K562 (cell line): ENCODE measurements around the gene GALR1. TPM values are rescaled to one million over a fixed set of nuclear protein-coding genes. Genes with fewer than 3 reads are reported as not detected.

Experiments used
- ATAC-seq: fragments of 200-7000 bp; cut with Tn5 transposase; 3 replicates; pipeline ENCODE4 v1.9.1; 2020; ENCODE audit warnings: moderate library complexity
- BruUV-seq: library from RNA; stranded (reverse); fragments of 400-500 nt; replicated peaks from 2 replicates; lab custom pipeline; 2021; lab: Mats Ljungman, UMichigan
- CTCF ChIA-PET: fragments of 300-600 bp; formaldehyde crosslinking; extraction: SDS; loops from one replicate; lab custom pipeline; 2021; ENCODE audit warnings: low intra/inter-chr PET ratio; lab: Yijun Ruan, JAX
- POLR2A ChIA-PET: fragments of 300-600, 350-650 bp; sonication (Branson Sonifier 250); formaldehyde crosslinking; extraction: SDS; loops from one replicate; lab custom pipeline; 2021; ENCODE audit warnings: antibody characterized with exemption, inconsistent platforms; lab: Yijun Ruan, JAX
- DNase-seq, 4 experiments: peaks; one replicate each; pipeline versions ENCODE4 v3.0.0 to v3.0.0-alpha.2; 2011 to 2018; ENCODE audit warnings: low spot score in 3 of 4, mixed read lengths in 3 of 4; ENCODE audit errors: extremely low read depth in 1 of 4
- FAIRE-seq: peaks from 2 replicates; lab custom pipeline; 2011; peaks lifted over from hg19 to GRCh38; lab: Jason Lieb, UNC
- H2AFZ ChIP-seq: 2 replicates; pipeline ENCODE4 v1.6.0; 2011; ENCODE audit warnings: low read depth, low read length, control low read depth, inconsistent platforms
- H3K27ac ChIP-seq: fragments of 200-600 bp; 3 replicates; pipeline ENCODE4 v1.8.0; 2011; ENCODE audit warnings: low read depth, mild to moderate bottlenecking, control low read depth, inconsistent platforms, low read length, moderate library complexity, mixed read lengths; ENCODE audit errors: extremely low read depth
- H3K27me3 ChIP-seq, 2 experiments: fragments of 300-600 bp in 1 of 2; 2 replicates in 1 of 2; 3 replicates in 1 of 2; pipeline versions ENCODE4 v1.6.0 to v1.8.0; 2011; ENCODE audit warnings: inconsistent platforms in 2 of 2, low read length in 2 of 2, mild to moderate bottlenecking in 1 of 2, mixed read lengths in 1 of 2, moderate library complexity in 1 of 2; ENCODE audit not compliant: control insufficient read depth in 2 of 2, insufficient read depth in 2 of 2
- H3K36me3 ChIP-seq: fragments of 300-600 bp; 3 replicates; pipeline ENCODE4 v1.8.0; 2011; ENCODE audit warnings: mild to moderate bottlenecking, low read length, inconsistent platforms; ENCODE audit not compliant: control insufficient read depth, insufficient read depth
- H3K4me1 ChIP-seq, 2 experiments: fragments of 200-600 bp in 1 of 2; replicated peaks in 1 of 2; 2 replicates in 1 of 2; 3 replicates in 1 of 2; pipeline versions ENCODE4 v1.5.1 to v1.8.0; 2011; ENCODE audit warnings: inconsistent platforms in 2 of 2, low read length in 2 of 2, mild to moderate bottlenecking in 1 of 2, mixed read lengths in 1 of 2, moderate library complexity in 1 of 2; ENCODE audit not compliant: control insufficient read depth in 2 of 2, insufficient read depth in 2 of 2
- H3K4me2 ChIP-seq: 2 replicates; pipeline ENCODE4 v1.6.1; 2011; ENCODE audit warnings: low read length, control low read depth, inconsistent platforms, mixed read lengths; ENCODE audit not compliant: insufficient read depth
- H3K4me3 ChIP-seq: fragments of 200-600 bp; sonication (generic), shearing (Covaris generic); 2 replicates; pipeline ENCODE4 v1.5.1; 2016; ENCODE audit warnings: control low read depth, inconsistent platforms
- H3K79me2 ChIP-seq: fragments of 200-600 bp; 3 replicates; pipeline ENCODE4 v1.8.0; 2011; ENCODE audit warnings: low read length, inconsistent platforms; ENCODE audit not compliant: control insufficient read depth, insufficient read depth
- H3K9ac ChIP-seq, 2 experiments: 2 replicates each; pipeline versions ENCODE4 v1.6.0 to v1.6.1; 2011; ENCODE audit warnings: low read depth in 2 of 2, low read length in 2 of 2, control low read depth in 1 of 2, inconsistent platforms in 1 of 2, mild to moderate bottlenecking in 1 of 2, mixed read lengths in 1 of 2; ENCODE audit not compliant: insufficient read depth in 1 of 2
- H3K9me1 ChIP-seq: one replicate; pipeline ENCODE4 v1.6.0; 2011; ENCODE audit warnings: inconsistent platforms, mild to moderate bottlenecking, low read length, moderate library complexity; ENCODE audit not compliant: control insufficient read depth, insufficient read depth
- H3K9me3 ChIP-seq: replicated peaks from 2 replicates; pipeline ENCODE4 v1.5.1; 2011; ENCODE audit warnings: low read depth, low read length, inconsistent platforms; ENCODE audit not compliant: control insufficient read depth, insufficient read depth
- H4K20me1 ChIP-seq: replicated peaks from 2 replicates; pipeline ENCODE4 v1.6.1; 2011; ENCODE audit warnings: low read length, inconsistent platforms, mixed read lengths; ENCODE audit not compliant: control insufficient read depth, insufficient read depth
- CBFA2T3 ChIP-seq: fragments of 450-650 bp; IDR thresholded peaks from 2 replicates; pipeline ENCODE4 v1.6.1; 2017
- CBX3 ChIP-seq, 2 experiments: IDR thresholded peaks; 1 replicate in 1 of 2; 2 replicates in 1 of 2; pipeline ENCODE4 v1.6.1; 2012; ENCODE audit warnings: inconsistent platforms in 2 of 2, low read length in 2 of 2, borderline replicate concordance in 1 of 2, control low read depth in 1 of 2
- DACH1 ChIP-seq: fragments of 450-650 bp; IDR thresholded peaks from 2 replicates; pipeline ENCODE4 v1.6.1; 2018; ENCODE audit not compliant: partially characterized antibody
- EP400 ChIP-seq: fragments of 450-650 bp; IDR thresholded peaks from 2 replicates; pipeline ENCODE4 v1.6.1; 2017; ENCODE audit warnings: antibody characterized with exemption, mild to moderate bottlenecking, moderate library complexity
- MAFF ChIP-seq: IDR thresholded peaks from 2 replicates; pipeline ENCODE4 v1.6.1; 2012; ENCODE audit warnings: low read length, improper control_type of control experiment
- NR2F6 ChIP-seq: fragments of 450-650 bp; formaldehyde crosslinking; IDR thresholded peaks from 2 replicates; pipeline ENCODE4 v1.4.0; 2020; ENCODE audit warnings: mild to moderate bottlenecking
- POLR2AphosphoS2 ChIP-seq: IDR thresholded peaks from 2 replicates; pipeline ENCODE4 v1.6.1; 2012; ENCODE audit warnings: low read length, improper control_type of control experiment
- STAT5B ChIP-seq: fragments of 250-450 bp; sonication (Bioruptor Pico); IDR thresholded peaks from 2 replicates; pipeline ENCODE4 v1.8.0; 2021; ENCODE audit warnings: mild to moderate bottlenecking, inconsistent platforms
- ZNF212 ChIP-seq: fragments of 450-650 bp; formaldehyde crosslinking; IDR thresholded peaks from 2 replicates; pipeline ENCODE4 v1.4.0; 2020; ENCODE audit warnings: mild to moderate bottlenecking
- WGBS: fragments of 100-300 bp; shearing (Covaris generic); methylation state at CpG from one replicate; pipeline ENCODE4 v1.1.6; 2016; ENCODE audit warnings: low coverage, mixed read lengths; ENCODE audit not compliant: insufficient coverage; ENCODE audit errors: missing lambda C conversion rate; 5-methylcytosine and 5-hydroxymethylcytosine counted together
- in situ Hi-C: fragments of 300-500 bp; cut with MboI; formaldehyde crosslinking; loops from 4 replicates; pipeline ENCODE4 v1.15.0; 2018; ENCODE audit warnings: inconsistent platforms, mixed read lengths
- intact Hi-C: fragments of 100-400 bp; cut with micrococcal nuclease; formaldehyde crosslinking; loops from 2 replicates; pipeline ENCODE4 v1.14.2; 2022
- polyA plus RNA-seq, 8 experiments: library from polyadenylated mRNA; depleted of rRNA in 4 of 8; stranded (reverse) in 5 of 8; unstranded in 3 of 8; fragments of >200 nt; fragmentation: Nextera tagmentation in 2 of 8; fragmentation: Illumina TruSeq in 1 of 8; extraction: Ambion mirVana in 2 of 8; extraction: Trizol in 1 of 8; gene quantifications; 2 replicates each; pipeline versions ENCODE4 v1.2.1 to v1.2.3, GENCODE V29; 2011 to 2014; ENCODE audit warnings: inconsistent platforms in 1 of 8, missing spikeins in 1 of 8
- total RNA-seq, 7 experiments: library from RNA; depleted of rRNA in 6 of 7; stranded (reverse); fragments of >200 nt in 6 of 7; fragmentation: Illumina TruSeq in 2 of 7; extraction: Trizol in 2 of 7; gene quantifications; 2 replicates each; pipeline versions ENCODE4 v1.2.1 to v1.2.3, GENCODE V29; 2011 to 2021; ENCODE audit warnings: low replicate concordance in 1 of 7
- TF ChIP-seq, protein P1 (sequence below): fragments of 250-450 bp; sonication (Bioruptor Pico); IDR thresholded peaks from 2 replicates; pipeline ENCODE4 v1.4.0; 2020; ENCODE audit warnings: mild to moderate bottlenecking, moderate library complexity
- TF ChIP-seq, protein P2 (sequence below): sonication (generic); formaldehyde crosslinking; IDR thresholded peaks from 2 replicates; pipeline ENCODE4 v1.8.0; 2022; ENCODE audit warnings: mild to moderate bottlenecking, missing genetic modification reagents, borderline replicate concordance
- TF ChIP-seq, protein P3 (sequence below), 2 experiments: fragments of 250-450 bp in 1 of 2; fragments of 450-650 bp in 1 of 2; sonication (Bioruptor Pico) in 1 of 2; IDR thresholded peaks; 2 replicates each; pipeline versions ENCODE4 v1.6.1 to v1.8.0; 2016 to 2021; ENCODE audit warnings: mild to moderate bottlenecking in 2 of 2, moderate library complexity in 2 of 2, missing compliant biosample characterization in 1 of 2, missing genetic modification characterization in 1 of 2
- TF ChIP-seq, protein P4 (sequence below): sonication (generic); formaldehyde crosslinking; IDR thresholded peaks from 2 replicates; pipeline ENCODE4 v1.8.0; 2023; ENCODE audit warnings: mild to moderate bottlenecking, missing genetic modification reagents
- TF ChIP-seq, protein P5 (sequence below): sonication (generic); formaldehyde crosslinking; IDR thresholded peaks from 2 replicates; pipeline ENCODE4 v1.8.0; 2022; ENCODE audit warnings: mild to moderate bottlenecking, missing genetic modification reagents

The GALR1 gene
- total and polyA plus RNA-seq, 9 of the 15 experiments (the other 6 are each of a cell fraction or from before 2014, with no cell fraction given) = not detected

DNA sequence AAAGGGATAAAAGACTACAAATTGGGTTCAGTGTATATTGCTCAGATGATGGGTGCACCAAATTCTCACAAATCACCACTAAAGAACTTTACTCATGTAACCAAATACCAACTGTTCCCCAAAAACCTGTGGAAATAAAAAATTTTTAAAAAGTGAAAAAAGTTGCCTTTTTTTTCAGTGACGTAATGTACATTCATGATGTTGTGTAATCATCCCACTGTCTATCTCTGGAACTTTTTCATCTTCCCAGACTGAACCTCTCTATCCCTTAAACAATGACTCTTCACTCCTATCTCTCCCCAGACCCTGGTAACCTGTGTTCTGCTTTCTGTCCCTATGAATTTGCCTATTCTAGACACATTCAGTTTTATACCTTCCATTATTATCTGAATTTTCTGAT, 19.0 kb upstream of the GALR1 start (continued):
- no peak for TF ChIP-seq ZNF212
- TF ChIP-seq, protein P1, sequence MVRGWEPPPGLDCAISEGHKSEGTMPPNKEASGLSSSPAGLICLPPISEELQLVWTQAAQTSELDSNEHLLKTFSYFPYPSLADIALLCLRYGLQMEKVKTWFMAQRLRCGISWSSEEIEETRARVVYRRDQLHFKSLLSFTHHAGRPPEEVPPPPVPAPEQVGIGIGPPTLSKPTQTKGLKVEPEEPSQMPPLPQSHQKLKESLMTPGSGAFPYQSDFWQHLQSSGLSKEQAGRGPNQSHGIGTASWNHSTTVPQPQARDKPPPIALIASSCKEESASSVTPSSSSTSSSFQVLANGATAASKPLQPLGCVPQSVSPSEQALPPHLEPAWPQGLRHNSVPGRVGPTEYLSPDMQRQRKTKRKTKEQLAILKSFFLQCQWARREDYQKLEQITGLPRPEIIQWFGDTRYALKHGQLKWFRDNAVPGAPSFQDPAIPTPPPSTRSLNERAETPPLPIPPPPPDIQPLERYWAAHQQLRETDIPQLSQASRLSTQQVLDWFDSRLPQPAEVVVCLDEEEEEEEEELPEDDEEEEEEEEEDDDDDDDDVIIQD (CRISPR knock-in tag) = no peak
- TF ChIP-seq, all 486 proteins: peak for 0

DNA sequence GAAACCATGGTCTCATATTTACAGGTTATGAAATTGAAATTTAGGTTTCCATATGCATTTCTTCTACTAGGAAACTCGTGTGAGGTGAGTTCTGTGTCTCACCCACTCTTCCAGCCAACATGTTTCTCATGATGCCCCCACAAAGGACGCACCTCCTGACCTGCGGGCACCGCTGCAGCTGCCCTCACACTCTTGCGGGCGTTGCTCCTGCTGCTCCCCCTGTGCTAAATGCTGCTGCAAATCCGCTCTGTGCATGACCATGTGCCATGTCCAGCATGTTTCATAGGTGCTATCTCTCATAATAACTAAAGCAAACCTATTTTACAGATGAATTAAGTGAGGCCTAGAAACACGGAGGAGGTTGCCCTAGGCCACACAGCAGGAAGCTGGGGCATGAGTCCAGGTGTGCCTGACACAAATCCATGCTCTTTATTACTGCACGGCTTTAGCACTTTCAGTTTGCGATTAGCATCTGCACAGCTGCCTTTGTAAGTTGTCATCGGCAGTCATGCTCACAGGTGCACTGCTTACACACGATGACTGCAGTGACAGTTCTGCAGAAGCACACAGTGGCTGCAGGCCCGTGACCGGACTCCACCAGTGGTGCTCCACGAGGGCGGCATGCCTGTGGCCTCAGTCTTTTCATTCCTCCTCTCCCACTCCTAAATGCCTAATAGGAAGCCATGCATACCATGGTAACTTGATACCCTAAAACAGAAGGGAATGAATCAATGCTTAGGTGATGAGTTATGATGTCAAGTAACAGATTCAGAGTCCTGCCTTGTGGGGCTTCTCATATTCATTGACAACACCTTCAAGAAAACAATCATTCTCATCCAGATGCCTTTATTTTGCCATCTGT, 14.9 kb upstream of the GALR1 start:
- Histone ChIP-seq H3K36me3 (no peaks in the 10 kb centered on the region), H3K4me2 (no peak overlapping the region), H3K9ac (no peak overlapping the region), H3K27ac (no peak overlapping the region), H3K9me3 (no peaks in the 10 kb centered on the region), H3K79me2 (no peaks in the 10 kb centered on the region), H3K27me3 (no peaks in the 10 kb centered on the region), H4K20me1 (no peaks in the 10 kb centered on the region), H3K4me1 (no peaks in the 10 kb centered on the region), H3K9me1 (no peaks in the 10 kb centered on the region), H2AFZ (no peak overlapping the region), H3K4me3 (no peak overlapping the region)
- BruUV-seq = no TSS peak
- ATAC-seq (no peak), DNase-seq (no peak), FAIRE-seq (no peak)
- POLR2A ChIA-PET = no interaction called here
- intact Hi-C loops = no loop called here
- CTCF ChIA-PET = no interaction called here
- 1% methylated on average over 10 of the region's 16 CpGs for WGBS
- in situ Hi-C loops = no loop called here
- TF ChIP-seq, protein P2, sequence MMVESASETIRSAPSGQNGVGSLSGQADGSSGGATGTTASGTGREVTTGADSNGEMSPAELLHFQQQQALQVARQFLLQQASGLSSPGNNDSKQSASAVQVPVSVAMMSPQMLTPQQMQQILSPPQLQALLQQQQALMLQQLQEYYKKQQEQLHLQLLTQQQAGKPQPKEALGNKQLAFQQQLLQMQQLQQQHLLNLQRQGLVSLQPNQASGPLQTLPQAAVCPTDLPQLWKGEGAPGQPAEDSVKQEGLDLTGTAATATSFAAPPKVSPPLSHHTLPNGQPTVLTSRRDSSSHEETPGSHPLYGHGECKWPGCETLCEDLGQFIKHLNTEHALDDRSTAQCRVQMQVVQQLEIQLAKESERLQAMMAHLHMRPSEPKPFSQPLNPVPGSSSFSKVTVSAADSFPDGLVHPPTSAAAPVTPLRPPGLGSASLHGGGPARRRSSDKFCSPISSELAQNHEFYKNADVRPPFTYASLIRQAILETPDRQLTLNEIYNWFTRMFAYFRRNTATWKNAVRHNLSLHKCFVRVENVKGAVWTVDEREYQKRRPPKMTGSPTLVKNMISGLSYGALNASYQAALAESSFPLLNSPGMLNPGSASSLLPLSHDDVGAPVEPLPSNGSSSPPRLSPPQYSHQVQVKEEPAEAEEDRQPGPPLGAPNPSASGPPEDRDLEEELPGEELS = no peak
- TF ChIP-seq, protein P3, sequence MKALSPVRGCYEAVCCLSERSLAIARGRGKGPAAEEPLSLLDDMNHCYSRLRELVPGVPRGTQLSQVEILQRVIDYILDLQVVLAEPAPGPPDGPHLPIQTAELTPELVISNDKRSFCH (CRISPR knock-in tag; IDR thresholded peaks at IDR 0.05) = no peak
- TF ChIP-seq, protein P3 (tag; IDR thresholded peaks at IDR 0.05) = no peak
- TF ChIP-seq EP400 (no peak), MAFF (no peak), CBFA2T3 (no peak), POLR2AphosphoS2 (no peak), DACH1 (no peak), NR2F6 (CRISPR knock-in tag) (no peak), CBX3 (IDR thresholded peaks at IDR 0.05; ENCODE audit: borderline replicate concordance in 1 of 2, low read length in 2 of 2) (no peak), STAT5B (CRISPR knock-in tag) (no peak)
- TF ChIP-seq, protein P4, sequence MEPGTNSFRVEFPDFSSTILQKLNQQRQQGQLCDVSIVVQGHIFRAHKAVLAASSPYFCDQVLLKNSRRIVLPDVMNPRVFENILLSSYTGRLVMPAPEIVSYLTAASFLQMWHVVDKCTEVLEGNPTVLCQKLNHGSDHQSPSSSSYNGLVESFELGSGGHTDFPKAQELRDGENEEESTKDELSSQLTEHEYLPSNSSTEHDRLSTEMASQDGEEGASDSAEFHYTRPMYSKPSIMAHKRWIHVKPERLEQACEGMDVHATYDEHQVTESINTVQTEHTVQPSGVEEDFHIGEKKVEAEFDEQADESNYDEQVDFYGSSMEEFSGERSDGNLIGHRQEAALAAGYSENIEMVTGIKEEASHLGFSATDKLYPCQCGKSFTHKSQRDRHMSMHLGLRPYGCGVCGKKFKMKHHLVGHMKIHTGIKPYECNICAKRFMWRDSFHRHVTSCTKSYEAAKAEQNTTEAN (CRISPR knock-in tag) = no peak
- TF ChIP-seq, protein P5, sequence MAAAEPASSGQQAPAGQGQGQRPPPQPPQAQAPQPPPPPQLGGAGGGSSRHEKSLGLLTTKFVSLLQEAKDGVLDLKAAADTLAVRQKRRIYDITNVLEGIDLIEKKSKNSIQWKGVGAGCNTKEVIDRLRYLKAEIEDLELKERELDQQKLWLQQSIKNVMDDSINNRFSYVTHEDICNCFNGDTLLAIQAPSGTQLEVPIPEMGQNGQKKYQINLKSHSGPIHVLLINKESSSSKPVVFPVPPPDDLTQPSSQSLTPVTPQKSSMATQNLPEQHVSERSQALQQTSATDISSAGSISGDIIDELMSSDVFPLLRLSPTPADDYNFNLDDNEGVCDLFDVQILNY = no peak
